Tracheal epithelial cell (primary cell): ENCODE measurements around the gene SLC22A17. TPM values are rescaled to one million over a fixed set of nuclear protein-coding genes. Genes with fewer than 3 reads are reported as not detected.

Experiments used
- total RNA-seq: library from RNA; depleted of rRNA; stranded (reverse); fragments of >200 nt; gene quantifications from 2 replicates; pipeline ENCODE4 v1.2.1, GENCODE V29; 2014

The SLC22A17 gene
- 1.5 and 8.7 TPM in 2 replicates for total RNA-seq

DNA sequence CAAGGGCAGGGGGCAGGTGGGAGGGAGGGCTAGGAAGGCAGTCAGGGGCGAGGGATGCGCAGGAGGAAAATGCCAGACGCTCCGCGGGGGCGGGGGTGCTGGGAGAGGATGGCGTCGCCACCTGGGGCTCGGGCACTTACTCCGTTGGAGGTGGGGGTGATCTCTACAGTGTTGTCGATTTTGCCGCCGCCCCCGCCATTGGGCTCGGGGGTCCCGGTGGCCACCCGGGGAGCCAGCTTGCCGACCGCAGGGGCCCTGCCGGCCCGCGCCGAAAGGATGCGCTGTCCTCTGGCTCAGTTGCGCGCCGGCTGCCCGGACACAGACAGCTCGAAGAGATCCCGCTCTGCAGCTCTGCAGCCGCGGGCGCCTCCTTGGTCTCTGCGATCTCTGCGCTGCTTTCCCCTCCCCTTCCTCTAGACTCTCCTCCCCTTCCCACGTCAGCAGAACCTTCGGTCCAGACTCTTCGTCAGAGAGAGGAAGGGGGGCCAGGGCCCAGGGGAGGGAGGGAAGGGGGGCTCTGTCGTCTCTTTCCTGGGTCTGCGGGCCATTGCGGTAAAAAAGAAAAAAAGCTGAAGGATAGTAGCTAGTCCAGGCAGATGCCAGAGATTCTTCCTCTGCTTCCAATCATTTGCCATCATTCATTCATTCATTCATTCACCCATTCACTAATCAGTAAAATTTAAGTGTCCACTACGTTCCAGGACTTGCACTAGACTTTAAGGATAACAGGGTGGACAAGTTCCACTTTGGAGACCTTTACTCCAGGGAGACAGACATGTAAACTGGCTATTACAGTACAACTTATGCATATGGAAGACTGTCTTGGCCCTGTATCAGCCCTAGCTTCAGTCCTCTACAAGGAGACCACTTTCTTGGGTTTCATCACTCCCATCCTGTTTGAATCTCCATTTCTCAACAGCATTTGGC, at the start of gene SLC22A17:
Gene SLC22A17 (minus strand): TSS at position 382 of the 927 bp plus-strand sequence.

DNA sequence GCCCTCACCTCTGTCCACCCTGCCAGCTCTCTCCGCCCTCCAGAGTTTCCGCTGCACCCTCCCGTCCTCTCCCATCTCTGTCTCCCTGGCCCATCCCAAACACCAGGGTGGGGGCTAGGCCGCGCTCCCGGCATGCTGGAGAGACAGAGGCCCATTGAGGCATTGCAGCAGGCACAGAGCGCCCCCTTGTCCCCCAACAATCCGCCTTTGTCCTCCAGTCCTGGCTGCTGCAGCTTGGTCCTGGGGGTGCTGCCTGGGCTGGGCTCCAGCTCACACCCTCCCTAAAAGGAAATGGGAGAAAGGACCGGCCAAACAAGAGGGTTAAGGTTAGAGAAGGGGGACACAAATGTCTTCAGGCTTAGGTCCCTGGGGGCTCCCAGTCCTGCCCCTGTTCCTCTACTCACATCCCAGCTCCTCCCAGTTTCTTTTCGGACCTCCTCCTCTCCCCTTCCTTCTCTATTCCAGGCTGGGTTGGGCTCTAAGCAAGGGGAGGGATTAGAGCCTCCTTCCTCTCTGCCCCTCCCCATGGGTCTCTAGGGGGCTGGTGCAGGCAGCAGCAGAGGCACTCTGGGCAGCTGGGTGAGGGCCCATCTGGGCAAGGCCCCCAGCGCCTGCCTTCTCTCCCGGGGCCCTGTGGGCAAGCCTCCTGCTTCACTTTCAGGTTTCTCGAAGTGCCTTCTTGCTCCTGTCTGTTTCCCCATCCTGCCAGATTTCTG, 24.0 kb upstream of the SLC22A17 start, which contains the start of gene CMTM5:
Gene CMTM5 (plus strand): TSS at position 565 of the 716 bp plus-strand sequence. CDS start 206 bp downstream, outside the sequence.

DNA sequence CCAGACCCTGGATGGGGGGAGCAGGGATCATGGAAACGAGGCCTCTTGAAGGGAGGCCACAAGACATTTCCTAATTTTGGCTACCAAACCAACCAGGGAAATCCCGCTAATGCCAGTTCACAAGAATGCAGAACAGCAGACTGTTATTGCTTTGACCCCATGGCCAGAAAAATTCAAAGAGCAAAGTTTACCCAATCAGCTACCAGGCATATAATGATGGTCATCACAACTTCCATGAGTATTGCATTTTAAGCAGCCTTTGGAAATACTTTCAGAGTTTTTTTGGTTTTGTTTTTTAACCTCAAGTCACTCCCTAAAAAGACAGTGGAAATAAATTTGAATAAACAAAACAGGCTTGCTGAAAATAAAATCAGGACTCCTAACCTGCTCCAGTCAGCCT, 19.8 kb upstream of the SLC22A17 start, which contains the start of gene IL25:
Gene IL25 (plus strand): TSS at position 301 of the 400 bp plus-strand sequence.

DNA sequence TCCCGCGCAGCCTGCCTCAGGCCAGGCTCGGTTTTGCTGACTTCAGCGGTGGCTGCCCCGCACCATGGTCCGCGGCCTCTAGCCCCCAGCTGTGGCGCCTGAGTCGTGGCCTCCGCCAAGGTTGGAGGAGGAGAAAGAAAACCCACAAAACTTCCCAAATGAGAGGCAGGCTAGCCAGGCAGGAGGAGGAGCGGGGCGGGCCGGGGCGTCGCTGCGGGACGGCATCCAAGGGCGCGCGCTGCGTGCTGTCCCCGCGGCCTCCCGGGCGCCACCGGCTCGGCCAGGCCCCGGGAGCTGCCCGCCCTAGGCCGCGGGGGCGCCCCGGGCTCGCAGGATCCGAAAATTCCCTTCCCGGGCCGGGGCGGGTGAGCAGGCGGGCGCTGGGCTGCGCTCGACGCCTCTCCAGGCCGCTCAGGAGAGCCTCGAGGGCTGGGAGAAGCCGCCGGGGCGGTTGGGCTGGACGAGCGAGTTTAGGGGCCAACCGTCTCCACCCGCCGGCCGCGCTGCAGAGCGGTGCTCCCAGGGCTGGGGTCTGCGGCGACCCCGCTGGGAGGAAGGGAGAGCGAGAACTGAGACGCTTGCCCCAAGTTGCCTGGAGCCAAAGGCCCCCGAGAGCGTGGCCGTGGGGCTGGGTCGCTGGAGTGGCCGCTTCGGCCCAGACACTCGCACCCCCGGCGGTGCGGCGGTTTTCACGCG, 12.5 kb upstream of the SLC22A17 start, which contains the start of gene EFS:
Gene EFS (minus strand): TSS at position 137 of the 696 bp plus-strand sequence. CDS start 147 bp downstream, outside the sequence.

DNA sequence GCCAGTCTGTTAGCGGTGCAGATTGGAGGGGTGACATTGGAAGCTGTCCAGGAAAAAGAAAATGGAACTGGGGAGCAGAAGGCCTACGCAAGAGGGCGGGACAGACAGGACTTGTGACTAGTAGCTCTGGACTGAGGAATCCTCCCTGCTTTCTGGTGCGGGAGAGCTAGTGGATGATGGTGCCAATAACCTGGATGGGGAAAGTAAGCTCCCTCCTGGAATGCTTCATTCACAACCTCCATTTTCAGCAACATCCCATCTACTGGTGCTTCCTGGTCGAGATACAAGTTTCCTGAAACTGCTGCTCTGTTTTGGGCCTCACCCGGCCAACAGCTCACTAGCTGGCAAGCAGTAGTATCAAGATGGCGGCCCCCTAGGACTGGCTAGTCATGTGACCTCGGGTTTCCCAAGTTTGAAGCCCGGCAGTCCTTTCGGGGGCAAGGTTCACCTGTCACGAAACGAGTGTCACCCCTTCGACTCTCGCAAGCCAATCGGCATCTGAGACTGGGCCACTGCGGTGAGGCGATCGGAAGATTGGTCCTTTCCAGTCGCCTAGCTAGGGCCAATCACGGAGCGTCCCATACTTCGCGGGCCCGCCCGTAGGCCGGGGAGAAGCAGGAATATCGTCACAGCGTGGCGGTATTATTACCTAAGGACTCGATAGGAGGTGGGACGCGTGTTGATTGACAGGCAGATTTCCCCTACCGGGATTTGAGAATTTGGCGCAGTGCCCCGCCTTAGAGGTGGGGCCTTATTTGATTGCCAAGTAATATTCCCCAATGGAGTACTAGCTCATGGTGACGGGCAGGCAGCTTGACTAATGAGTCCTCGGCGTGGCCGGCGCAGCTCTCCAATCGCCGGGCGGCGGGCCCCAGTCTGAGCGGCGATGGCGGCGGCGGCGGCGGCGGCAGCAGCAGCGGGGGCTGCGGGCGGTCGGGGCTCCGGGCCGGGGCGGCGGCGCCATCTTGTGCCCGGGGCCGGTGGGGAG, 31.8 kb downstream of the SLC22A17 start, which contains the start of gene PABPN1:
Gene PABPN1 (plus strand): TSS at position 874 of the 988 bp plus-strand sequence. CDS start 13 bp downstream, at position 887.

DNA sequence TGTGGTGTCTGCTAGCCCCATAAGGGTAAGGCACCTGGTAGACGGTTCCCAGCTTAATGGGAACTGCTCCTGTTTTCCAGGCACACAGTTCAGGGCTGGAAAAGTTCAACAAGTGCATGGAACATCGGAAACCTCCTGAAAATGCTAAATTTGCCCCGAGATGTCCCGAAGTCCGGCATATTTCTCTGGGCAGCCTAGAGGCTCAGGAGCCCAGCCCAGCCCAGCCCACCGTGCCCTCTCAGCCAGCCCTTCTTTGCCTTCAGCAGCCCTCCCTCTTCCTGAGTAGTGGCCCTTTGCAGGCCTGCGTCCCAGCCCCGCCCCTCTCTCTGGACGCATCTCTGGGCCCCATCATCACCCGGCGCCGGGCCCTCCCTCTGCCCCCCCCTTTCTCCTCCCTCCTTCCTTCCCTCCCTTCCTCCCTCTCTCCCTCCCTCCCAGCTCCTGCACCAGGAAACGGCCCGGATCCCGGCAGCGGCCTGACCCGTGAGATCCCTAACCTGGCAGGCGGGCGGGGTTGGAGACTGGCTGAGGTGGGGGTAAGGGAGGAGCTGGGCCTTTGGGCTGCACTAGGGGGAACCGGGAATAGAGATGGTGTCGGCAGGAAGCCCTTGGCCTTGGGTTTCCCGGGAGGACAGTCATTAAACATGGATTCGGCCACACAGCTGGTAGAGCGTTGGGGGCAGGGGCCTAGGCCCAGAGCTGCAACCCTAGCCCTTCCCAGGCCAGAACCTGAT, 46.1 kb downstream of the SLC22A17 start, which contains the start of gene BCL2L2:
Gene BCL2L2 (plus strand): TSS at position 422 of the 734 bp plus-strand sequence. CDS start 935 bp downstream, outside the sequence.

DNA sequence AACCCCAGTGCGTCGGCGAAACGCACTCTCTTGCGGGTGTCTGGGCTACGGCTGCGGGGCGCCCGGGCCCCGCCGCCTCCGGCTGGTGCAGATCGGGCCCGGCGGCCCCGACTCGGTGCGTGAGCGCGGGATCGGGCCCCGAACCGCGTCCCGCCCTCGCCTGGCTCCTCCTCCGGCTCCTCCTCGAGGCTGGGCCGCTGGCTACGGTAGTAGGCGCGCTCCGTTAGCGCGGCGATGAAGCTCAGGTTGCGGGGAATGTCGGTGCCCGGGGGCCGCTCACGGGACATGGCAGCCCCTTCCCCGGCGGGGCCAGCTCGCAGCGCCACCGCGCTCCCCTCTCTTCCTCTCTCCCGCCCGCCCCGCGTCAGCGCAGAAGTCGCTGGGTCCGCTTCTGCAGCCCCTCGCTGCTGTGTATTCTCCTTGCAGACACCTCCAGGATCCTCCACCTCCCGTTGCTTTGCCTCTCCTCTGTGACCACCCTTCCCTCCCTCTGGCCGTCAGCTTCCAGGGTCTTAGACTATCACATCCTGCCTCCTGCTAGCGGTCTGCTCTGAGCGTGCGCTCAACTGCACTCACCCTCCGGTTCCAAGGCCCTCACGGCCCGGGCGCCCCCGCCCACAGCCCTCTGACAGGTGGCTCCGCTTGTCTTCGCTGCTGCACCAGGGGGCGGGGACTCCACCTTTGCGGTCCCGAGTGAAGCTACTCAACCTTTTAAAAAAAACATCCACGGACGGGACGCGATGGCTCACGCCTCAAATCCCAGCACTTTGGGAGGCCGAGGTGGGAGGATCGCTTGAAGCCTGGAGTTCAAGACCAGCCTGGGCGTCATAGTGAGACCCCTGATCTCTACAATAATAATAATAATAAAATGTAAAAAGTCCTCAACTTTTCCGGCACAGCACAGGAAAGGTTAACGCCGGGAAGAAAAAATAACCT, 50.1 kb downstream of the SLC22A17 start, which contains the start of gene PPP1R3E:
Gene PPP1R3E (minus strand): TSS at position 570 of the 936 bp plus-strand sequence. CDS start 283 bp downstream, at position 287.

Other genes starting within 250 kb of the SLC22A17 start
- gene CIROP, start 247.9 kb downstream of the SLC22A17 start, total RNA-seq, result not detected in 2 replicates
- not detected in 2 replicates for gene CEBPE, start 233.6 kb downstream of the SLC22A17 start, total RNA-seq
- gene SLC7A8, start 169.2 kb downstream of the SLC22A17 start, total RNA-seq, result 2.4 and 5.5 TPM in 2 replicates
- gene RNF212B, start 115.0 kb downstream of the SLC22A17 start, total RNA-seq, result not detected in 2 replicates
- gene HOMEZ, start 66.8 kb downstream of the SLC22A17 start, total RNA-seq, result 7.2 and 8.2 TPM in 2 replicates
- gene PPP1R3E, start 50.0 kb downstream of the SLC22A17 start, total RNA-seq, result 3.1 and 3.4 TPM in 2 replicates
- gene BCL2L2, start 46.1 kb downstream of the SLC22A17 start, total RNA-seq, result 16.8 and 21.2 TPM in 2 replicates
- gene PABPN1, start 31.4 kb downstream of the SLC22A17 start, total RNA-seq, result 54.8 and 64.1 TPM in 2 replicates
- 6.3 and 7.7 TPM in 2 replicates for gene EFS, start 12.3 kb upstream of the SLC22A17 start, total RNA-seq
- not detected in 2 replicates for gene IL25, start 19.9 kb upstream of the SLC22A17 start, total RNA-seq
- not detected in 2 replicates for gene CMTM5, start 24.2 kb upstream of the SLC22A17 start, total RNA-seq
- gene MYH6, start 55.4 kb upstream of the SLC22A17 start, total RNA-seq, result not detected in 2 replicates
- gene MYH7, start 82.8 kb upstream of the SLC22A17 start, total RNA-seq, result under 0.01 TPM in 1 of 2 replicates, not detected in the other
- 50.1 and 75.9 TPM in 2 replicates for gene NGDN, start 116.8 kb upstream of the SLC22A17 start, total RNA-seq
- under 0.01 and 0.24 TPM in 2 replicates for gene ZFHX2, start 198.9 kb upstream of the SLC22A17 start, total RNA-seq
- 5.5 and 6.7 TPM in 2 replicates for gene THTPA, start 203.4 kb upstream of the SLC22A17 start, total RNA-seq
- gene AP1G2, start 214.9 kb upstream of the SLC22A17 start, total RNA-seq, result 37.3 and 56.4 TPM in 2 replicates
- not detected in 2 replicates for gene JPH4, start 225.9 kb upstream of the SLC22A17 start, total RNA-seq